Measurements from ENCODE around the gene ASZ1.

- TF ChIP-seq CTCF (IDR thresholded peaks at IDR 0.05) = no peak
- no peak for TF ChIP-seq POLR2A (IDR thresholded peaks at IDR 0.05)
Observed at GRCh38 chr7:117349570-117349969, 77.7 kb downstream of the ASZ1 start.
